Activated CD4-positive, alpha-beta T cell treated with anti-CD3 and anti-CD28 coated beads for 24 hours (primary cell): ENCODE measurements around the gene CYP1A2.

Source experiments
- DNase-seq, 2 donors: peaks; one replicate each; pipeline ENCODE4 v3.0.0-alpha.2; 2020; ENCODE audit warnings: low read depth in 2 of 2

Gene CYP1A2

GRCh38 chr15:74802862-74803447 is 54.3 kb downstream of the CYP1A2 start:
- no peak for DNase-seq

GRCh38 chr15:74804935-74805334 is 56.3 kb downstream of the CYP1A2 start:
- DNase-seq, result no peak
